Peyer's patch (tissue), 4 donors: ENCODE measurements around the gene TCF23.

Source experiments
- CTCF ChIP-seq, 6 experiments: fragments of 450-650 bp in 4 of 6; fragments of 200-600 bp in 2 of 6; sonication (generic) in 1 of 6; IDR thresholded peaks; one replicate each; pipeline ENCODE4 v1.5.1; 2017 to 2019; ENCODE audit warnings: antibody characterized with exemption in 6 of 6, mild to moderate bottlenecking in 3 of 6, moderate library complexity in 1 of 6
- POLR2A ChIP-seq, 2 donors: fragments of 450-650 bp; IDR thresholded peaks; one replicate each; pipeline ENCODE4 v1.5.1; 2017; ENCODE audit warnings: antibody characterized with exemption in 2 of 2, mild to moderate bottlenecking in 2 of 2, moderate library complexity in 2 of 2

GRCh38 chr2:27204566-27204965 lies 55.8 kb downstream of the TCF23 start:
- TF ChIP-seq CTCF (IDR thresholded peaks at IDR 0.05) (no peak), POLR2A (IDR thresholded peaks at IDR 0.05) (no peak)
